Fibroblast of mammary gland (primary cell): ENCODE results near the gene FRK.
A peak's percentile ranks its signal among the peaks of the same experiment; 100 is the strongest.

Source experiments
- DNase-seq: peaks from one replicate; pipeline ENCODE4 v3.0.0-alpha.2; 2010; ENCODE audit warnings: low read depth
- H3K4me3 ChIP-seq: 2 replicates; pipeline ENCODE4 v1.5.1; 2011; ENCODE audit warnings: low read depth, mild to moderate bottlenecking, low read length, moderate library complexity; ENCODE audit not compliant: control insufficient read depth
- TF ChIP-seq, protein P1 (sequence below): conservative IDR thresholded peaks from 2 replicates; pipeline ENCODE4 v1.5.1; 2011; ENCODE audit warnings: low read depth, low read length, inconsistent platforms; ENCODE audit not compliant: control insufficient read depth, insufficient read depth

FRK gene, protein sequence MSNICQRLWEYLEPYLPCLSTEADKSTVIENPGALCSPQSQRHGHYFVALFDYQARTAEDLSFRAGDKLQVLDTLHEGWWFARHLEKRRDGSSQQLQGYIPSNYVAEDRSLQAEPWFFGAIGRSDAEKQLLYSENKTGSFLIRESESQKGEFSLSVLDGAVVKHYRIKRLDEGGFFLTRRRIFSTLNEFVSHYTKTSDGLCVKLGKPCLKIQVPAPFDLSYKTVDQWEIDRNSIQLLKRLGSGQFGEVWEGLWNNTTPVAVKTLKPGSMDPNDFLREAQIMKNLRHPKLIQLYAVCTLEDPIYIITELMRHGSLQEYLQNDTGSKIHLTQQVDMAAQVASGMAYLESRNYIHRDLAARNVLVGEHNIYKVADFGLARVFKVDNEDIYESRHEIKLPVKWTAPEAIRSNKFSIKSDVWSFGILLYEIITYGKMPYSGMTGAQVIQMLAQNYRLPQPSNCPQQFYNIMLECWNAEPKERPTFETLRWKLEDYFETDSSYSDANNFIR

DNA sequence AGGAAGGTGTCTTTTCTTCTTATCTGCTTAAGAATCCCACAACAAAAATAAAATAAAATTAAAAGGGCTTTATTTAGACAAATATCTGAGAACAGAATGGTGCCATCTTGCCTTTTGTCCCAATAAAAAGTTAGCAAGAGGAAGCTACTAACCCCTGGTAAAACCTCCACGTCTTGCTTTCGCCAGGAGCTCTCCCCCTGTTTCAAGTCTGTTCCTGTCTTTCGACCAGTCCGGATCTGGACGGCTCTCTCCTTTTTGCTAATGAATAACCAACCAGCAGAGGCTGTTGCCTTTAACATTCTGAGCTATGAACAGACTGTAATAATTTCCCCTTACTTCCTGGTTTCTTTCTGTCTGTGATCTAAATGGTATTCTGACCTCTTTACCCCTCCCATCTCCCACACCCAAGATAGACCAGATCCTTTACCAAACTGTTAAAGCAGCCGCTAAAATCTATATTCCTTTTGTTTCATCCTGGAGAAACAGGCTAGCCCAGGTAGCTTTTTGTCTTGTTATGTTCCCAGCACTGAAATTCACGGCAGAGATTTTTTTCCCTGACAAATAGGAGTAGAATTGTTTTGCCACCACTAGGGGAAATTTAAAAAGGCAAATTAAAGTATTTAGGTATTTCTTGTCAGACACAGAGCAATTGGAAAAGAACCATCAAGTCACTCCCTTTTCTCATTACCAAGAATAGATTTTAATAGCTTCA lies at the start of gene FRK:
Gene FRK, minus strand, starts transcription at position 320 of the 712 bp plus-strand sequence. CDS start 580 bp downstream, outside the sequence.
- peak; percentile 41 for DNase-seq
- TF ChIP-seq, protein P1, sequence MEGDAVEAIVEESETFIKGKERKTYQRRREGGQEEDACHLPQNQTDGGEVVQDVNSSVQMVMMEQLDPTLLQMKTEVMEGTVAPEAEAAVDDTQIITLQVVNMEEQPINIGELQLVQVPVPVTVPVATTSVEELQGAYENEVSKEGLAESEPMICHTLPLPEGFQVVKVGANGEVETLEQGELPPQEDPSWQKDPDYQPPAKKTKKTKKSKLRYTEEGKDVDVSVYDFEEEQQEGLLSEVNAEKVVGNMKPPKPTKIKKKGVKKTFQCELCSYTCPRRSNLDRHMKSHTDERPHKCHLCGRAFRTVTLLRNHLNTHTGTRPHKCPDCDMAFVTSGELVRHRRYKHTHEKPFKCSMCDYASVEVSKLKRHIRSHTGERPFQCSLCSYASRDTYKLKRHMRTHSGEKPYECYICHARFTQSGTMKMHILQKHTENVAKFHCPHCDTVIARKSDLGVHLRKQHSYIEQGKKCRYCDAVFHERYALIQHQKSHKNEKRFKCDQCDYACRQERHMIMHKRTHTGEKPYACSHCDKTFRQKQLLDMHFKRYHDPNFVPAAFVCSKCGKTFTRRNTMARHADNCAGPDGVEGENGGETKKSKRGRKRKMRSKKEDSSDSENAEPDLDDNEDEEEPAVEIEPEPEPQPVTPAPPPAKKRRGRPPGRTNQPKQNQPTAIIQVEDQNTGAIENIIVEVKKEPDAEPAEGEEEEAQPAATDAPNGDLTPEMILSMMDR = peak; percentile 24
- peak within 1 kb of the TSS; percentile 25 for H3K4me3 ChIP-seq

DNA sequence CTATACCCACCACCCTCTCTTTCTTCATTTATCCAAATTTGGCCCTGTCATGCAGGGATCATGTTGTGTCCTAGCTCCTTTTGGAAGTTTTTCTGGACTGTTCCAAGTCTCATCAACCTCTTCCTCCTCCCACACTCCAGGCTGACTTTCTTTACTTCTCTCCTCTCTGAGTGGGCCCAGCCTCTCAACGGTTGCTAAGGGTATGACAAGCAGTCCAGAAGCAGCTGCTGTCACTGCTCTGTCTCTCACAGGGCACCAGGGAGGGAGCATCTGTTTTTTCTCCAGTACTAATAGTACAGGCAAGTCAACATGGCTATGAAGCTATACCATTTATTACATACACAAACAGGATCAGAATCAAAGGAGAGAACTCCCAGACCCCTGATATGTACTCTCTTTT lies 48.1 kb upstream of the FRK start:
- TF ChIP-seq, protein P1 = no peak
- DNase-seq = no peak
- H3K4me3 ChIP-seq = no peak overlapping the region

DNA sequence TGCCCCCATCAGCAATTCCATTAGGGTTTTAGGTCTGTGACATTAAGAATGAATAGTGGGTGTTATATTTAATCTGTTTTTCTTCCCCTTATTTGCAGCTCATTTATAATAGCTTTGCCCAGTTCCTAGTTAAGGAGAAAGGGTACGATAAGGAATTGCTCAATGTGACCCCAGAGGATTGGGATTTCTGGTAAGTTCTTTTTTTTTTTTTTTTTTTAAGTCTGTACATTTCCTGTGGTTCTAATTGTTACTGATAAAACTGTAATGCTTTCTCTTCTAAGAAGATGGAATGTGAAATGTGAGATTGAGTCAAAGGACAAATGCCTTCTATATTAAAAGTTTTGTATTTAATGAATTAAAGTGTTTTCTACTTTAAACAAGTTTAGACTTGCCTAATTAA lies 45.5 kb upstream of the FRK start:
- TF ChIP-seq, protein P1 = no peak
- DNase-seq = peak; percentile 47
- H3K4me3 ChIP-seq = no peak overlapping the region

DNA sequence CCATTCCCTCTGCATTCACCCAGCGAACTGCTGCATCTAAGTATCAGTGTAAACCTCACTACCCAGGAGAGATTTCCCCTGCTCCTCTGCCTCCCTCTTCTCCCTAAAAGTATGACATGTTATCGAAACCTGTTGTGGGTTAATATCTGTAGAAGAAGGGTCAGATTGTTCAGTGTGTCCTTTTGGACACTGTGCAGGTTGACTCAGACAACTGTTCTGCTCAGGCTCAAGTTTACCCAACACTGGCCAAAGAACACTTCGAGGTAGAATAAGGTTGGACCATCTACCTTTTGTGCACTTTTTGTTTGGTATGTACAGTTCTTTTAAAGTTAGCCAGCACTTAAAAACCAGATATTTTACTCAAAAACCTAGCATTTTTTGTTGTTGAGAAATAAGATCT lies 44.6 kb upstream of the FRK start:
- TF ChIP-seq, protein P1 = no peak
- no peak for DNase-seq

DNA sequence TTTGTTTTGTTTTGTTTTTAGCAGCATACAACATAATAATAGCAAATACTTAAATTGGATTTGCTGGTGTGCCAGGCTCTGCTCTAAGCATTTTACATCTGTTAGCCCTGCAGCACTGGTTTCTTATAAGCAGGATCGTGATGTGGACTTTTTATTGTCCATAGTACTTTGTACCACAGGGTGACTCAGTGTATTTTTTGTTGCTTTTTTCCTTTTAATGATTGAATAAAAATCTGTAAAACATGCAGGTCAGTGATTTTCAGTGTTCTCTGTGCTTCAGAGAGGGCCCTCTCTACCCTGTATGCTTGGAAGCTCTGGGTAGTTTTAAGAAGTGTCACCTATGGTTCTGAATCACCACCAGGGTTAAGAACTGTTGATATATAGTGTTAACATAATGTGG lies 43.9 kb upstream of the FRK start:
- TF ChIP-seq, protein P1 = no peak
- no peak for DNase-seq
- no peak overlapping the region for H3K4me3 ChIP-seq

More for the DNA sequence above, 44.6 kb upstream of the FRK start:
- no peak overlapping the region for H3K4me3 ChIP-seq

DNA sequence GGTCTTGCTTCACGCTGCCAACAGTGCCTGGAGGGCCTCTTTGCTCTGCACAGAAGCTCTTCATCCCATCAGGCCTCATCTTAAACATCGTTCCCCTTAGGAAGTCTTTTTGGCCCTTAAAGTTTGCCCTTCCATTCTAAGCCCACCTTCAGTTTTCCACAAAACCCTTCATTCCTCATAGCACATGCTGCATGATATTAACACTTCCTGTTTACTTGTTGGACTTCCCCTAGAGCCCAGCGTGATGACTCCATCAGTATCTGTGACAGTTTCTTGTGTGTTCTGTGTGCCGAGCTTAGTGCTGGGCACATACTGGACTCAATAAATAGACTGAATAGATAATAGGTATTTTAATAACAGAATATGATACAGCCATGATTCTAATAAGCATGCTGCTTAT lies 42.2 kb upstream of the FRK start:
- no peak for DNase-seq
- TF ChIP-seq, protein P1 = no peak

More for the DNA sequence above, 42.2 kb upstream of the FRK start:
- no peak overlapping the region for H3K4me3 ChIP-seq
